Measurements from ENCODE around the gene TSHZ1. TPM values are rescaled to one million over a fixed set of nuclear protein-coding genes. Genes with fewer than 3 reads are reported as not detected.

TSHZ1 gene
- total and polyA plus RNA-seq, 10 donors: 4.1 to 26.4 (median 18.2) TPM

GRCh38 chr18:75282746-75283145 is 72.1 kb downstream of the TSHZ1 start:
- Histone ChIP-seq H3K9me3 (peaks cover 0 to 3% (median 0%) of the 10 kb centered on the region in 8 donors), H3K36me3 (peaks cover 3 to 37% (median 25%) of the 10 kb centered on the region in 6 donors), H3K27ac (no peak overlapping the region), H3K27me3 (replicated peaks in 1 of 7) (no peaks in the 10 kb centered on the region), H3K4me3 (no peak overlapping the region), H3K4me1 (peaks cover 0 to 19% (median 0%) of the 10 kb centered on the region in 6 donors)
- 94 to 99% (median 95%) methylated on average over 11 to 15 of the region's 15 CpGs for WGBS, 5 donors
- intact Hi-C loops (cut with DNase I; ENCODE audit: low total_unique reads): no loop called here
- no peak for TF ChIP-seq POLR2AphosphoS5 (IDR thresholded peaks at IDR 0.05)
- no peak for TF ChIP-seq POLR2A (IDR thresholded peaks at IDR 0.05)
- no peak for TF ChIP-seq CTCF (IDR thresholded peaks at IDR 0.05 in 8 of 11, conservative IDR thresholded peaks at IDR 0.05 in 3 of 11)
- no peak for DNase-seq

DNA sequence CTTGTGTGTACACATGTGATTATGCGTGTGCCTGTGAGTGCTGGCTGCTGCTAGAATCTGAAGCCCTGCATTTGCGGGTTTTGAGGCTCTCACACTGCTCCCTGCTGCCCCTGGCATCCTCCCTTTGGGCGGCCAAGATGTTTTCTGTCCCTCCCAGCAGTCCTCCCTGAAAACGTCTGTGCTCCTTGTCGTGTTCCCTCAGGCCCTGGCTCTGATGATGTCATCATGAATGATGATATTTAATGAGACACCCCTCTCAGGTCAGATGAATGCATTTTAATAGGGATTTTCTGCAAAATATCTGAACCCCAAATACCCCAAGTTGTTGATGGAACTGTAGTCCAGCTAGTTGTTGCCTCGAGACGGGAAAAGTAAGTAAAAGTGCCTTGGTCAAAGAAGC is 73.1 kb downstream of the TSHZ1 start:
- peaks cover 5 to 46% (median 31%) of the 10 kb centered on the region in 6 donors for H3K36me3 ChIP-seq
- no peak overlapping the region for H3K4me3 ChIP-seq
- H3K27me3 ChIP-seq (replicated peaks in 1 of 7): no peaks in the 10 kb centered on the region
- TF ChIP-seq CTCF (IDR thresholded peaks at IDR 0.05 in 8 of 11, conservative IDR thresholded peaks at IDR 0.05 in 3 of 11) (no peak), POLR2AphosphoS5 (IDR thresholded peaks at IDR 0.05) (no peak), POLR2A (IDR thresholded peaks at IDR 0.05) (no peak)
- 90 to 95% (median 94%) methylated on average over 7 of the region's 7 CpGs for WGBS, 5 donors
- peaks cover 0 to 19% (median 0%) of the 10 kb centered on the region in 6 donors for H3K4me1 ChIP-seq
- no peak overlapping the region for H3K27ac ChIP-seq
- intact Hi-C loops (cut with DNase I; ENCODE audit: low total_unique reads): no loop called here
- DNase-seq: no peak
- peaks cover 0 to 3% (median 0%) of the 10 kb centered on the region in 8 donors for H3K9me3 ChIP-seq

DNA sequence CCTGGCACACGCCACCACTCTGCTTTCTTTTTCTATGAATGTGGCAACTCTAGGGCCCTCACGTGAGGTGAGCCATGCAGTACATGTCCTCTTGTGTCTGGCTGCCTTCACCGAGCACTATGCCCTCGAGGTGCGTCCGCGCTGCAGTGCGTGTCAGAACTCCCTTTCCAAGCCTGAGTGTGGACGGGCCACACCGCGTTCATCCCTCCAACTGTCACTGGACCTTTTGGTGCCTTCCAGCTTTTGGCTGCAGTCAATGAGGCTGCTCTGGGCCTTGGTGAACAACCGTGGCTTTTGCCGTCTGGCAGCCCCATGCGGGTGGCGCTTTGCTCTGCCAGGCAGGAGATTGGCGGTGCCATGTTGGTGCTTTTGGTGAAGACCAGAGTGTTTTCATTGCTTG is 74.0 kb downstream of the TSHZ1 start:
- no peak overlapping the region for H3K4me3 ChIP-seq
- TF ChIP-seq CTCF (IDR thresholded peaks at IDR 0.05 in 8 of 11, conservative IDR thresholded peaks at IDR 0.05 in 3 of 11) (no peak), POLR2AphosphoS5 (IDR thresholded peaks at IDR 0.05) (no peak), POLR2A (IDR thresholded peaks at IDR 0.05) (no peak)
- H3K4me1 ChIP-seq: peaks cover 0 to 16% (median 0%) of the 10 kb centered on the region in 6 donors
- H3K36me3 ChIP-seq: peaks cover 5 to 51% (median 32%) of the 10 kb centered on the region in 6 donors
- intact Hi-C loops (cut with DNase I; ENCODE audit: low total_unique reads): no loop called here
- DNase-seq: no peak
- 96 to 99% (median 97%) methylated on average over 13 to 16 of the region's 16 CpGs for WGBS, 5 donors
- H3K27me3 ChIP-seq (replicated peaks in 1 of 7): no peaks in the 10 kb centered on the region
- H3K9me3 ChIP-seq: peaks cover 0 to 3% (median 0%) of the 10 kb centered on the region in 8 donors
- no peak overlapping the region for H3K27ac ChIP-seq

DNA sequence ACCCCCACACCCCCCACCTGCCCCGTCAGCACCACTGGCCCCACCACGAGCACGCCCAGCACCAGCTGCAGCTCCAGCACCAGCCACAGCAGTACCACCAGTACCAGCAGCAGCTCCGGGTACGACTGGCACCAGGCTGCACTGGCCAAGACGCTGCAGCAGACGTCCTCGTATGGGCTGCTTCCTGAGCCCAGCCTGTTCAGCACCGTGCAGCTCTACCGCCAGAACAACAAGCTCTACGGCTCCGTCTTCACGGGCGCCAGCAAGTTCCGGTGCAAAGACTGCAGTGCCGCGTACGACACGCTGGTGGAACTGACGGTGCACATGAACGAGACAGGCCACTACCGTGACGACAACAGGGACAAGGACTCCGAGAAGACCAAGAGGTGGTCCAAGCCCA is 75.3 kb downstream of the TSHZ1 start:
- Histone ChIP-seq H3K9me3 (peaks cover 0 to 3% (median 0%) of the 10 kb centered on the region in 8 donors), H3K27me3 (replicated peaks in 1 of 7) (no peaks in the 10 kb centered on the region), H3K27ac (no peak overlapping the region), H3K4me1 (peaks cover 0 to 2% (median 0%) of the 10 kb centered on the region in 6 donors), H3K36me3 (peaks cover 5 to 59% (median 32%) of the 10 kb centered on the region in 6 donors), H3K4me3 (no peak overlapping the region)
- TF ChIP-seq POLR2A (IDR thresholded peaks at IDR 0.05) (no peak), POLR2AphosphoS5 (IDR thresholded peaks at IDR 0.05) (no peak), CTCF (IDR thresholded peaks at IDR 0.05 in 8 of 11, conservative IDR thresholded peaks at IDR 0.05 in 3 of 11) (no peak)
- intact Hi-C loops (cut with DNase I; ENCODE audit: low total_unique reads): no loop called here
- WGBS, 5 donors: 97 to 99% (median 98%) methylated on average over 21 to 24 of the region's 24 CpGs
- no peak for DNase-seq

Data from spleen (tissue), 11 donors.